ENCODE results near the gene CDK5.

DNA sequence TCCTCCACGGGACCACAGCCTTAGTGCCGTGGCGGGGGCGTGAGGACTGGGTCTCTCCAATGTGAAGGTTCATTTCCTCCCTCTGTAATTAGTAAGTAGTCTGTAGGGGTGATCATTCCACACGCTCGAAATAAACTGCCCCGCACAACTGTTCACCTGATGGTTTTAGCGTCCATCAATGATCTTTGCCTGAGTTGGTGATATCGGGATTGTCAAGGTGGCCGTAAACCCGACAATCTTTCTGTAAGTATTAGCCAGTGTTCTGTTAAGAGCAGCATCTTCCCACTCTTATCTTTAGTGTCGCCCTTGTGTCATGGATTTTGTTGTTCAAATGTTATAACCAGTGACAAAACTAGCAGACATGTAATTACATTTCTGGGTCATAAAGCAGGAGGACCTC is 46.3 kb upstream of the CDK5 start:
- TF ChIP-seq, protein P1, sequence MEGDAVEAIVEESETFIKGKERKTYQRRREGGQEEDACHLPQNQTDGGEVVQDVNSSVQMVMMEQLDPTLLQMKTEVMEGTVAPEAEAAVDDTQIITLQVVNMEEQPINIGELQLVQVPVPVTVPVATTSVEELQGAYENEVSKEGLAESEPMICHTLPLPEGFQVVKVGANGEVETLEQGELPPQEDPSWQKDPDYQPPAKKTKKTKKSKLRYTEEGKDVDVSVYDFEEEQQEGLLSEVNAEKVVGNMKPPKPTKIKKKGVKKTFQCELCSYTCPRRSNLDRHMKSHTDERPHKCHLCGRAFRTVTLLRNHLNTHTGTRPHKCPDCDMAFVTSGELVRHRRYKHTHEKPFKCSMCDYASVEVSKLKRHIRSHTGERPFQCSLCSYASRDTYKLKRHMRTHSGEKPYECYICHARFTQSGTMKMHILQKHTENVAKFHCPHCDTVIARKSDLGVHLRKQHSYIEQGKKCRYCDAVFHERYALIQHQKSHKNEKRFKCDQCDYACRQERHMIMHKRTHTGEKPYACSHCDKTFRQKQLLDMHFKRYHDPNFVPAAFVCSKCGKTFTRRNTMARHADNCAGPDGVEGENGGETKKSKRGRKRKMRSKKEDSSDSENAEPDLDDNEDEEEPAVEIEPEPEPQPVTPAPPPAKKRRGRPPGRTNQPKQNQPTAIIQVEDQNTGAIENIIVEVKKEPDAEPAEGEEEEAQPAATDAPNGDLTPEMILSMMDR (IDR thresholded peaks at IDR 0.05; ENCODE audit: insufficient read depth, low read length): no peak
- no peak for TF ChIP-seq POLR2AphosphoS5 (IDR thresholded peaks at IDR 0.05; ENCODE audit: low read depth)
- TF ChIP-seq, protein P2, sequence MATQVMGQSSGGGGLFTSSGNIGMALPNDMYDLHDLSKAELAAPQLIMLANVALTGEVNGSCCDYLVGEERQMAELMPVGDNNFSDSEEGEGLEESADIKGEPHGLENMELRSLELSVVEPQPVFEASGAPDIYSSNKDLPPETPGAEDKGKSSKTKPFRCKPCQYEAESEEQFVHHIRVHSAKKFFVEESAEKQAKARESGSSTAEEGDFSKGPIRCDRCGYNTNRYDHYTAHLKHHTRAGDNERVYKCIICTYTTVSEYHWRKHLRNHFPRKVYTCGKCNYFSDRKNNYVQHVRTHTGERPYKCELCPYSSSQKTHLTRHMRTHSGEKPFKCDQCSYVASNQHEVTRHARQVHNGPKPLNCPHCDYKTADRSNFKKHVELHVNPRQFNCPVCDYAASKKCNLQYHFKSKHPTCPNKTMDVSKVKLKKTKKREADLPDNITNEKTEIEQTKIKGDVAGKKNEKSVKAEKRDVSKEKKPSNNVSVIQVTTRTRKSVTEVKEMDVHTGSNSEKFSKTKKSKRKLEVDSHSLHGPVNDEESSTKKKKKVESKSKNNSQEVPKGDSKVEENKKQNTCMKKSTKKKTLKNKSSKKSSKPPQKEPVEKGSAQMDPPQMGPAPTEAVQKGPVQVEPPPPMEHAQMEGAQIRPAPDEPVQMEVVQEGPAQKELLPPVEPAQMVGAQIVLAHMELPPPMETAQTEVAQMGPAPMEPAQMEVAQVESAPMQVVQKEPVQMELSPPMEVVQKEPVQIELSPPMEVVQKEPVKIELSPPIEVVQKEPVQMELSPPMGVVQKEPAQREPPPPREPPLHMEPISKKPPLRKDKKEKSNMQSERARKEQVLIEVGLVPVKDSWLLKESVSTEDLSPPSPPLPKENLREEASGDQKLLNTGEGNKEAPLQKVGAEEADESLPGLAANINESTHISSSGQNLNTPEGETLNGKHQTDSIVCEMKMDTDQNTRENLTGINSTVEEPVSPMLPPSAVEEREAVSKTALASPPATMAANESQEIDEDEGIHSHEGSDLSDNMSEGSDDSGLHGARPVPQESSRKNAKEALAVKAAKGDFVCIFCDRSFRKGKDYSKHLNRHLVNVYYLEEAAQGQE (IDR thresholded peaks at IDR 0.05; ENCODE audit: insufficient replicate concordance, low read depth): no peak
- TF ChIP-seq SPI1 (IDR thresholded peaks at IDR 0.05; ENCODE audit: borderline replicate concordance, low read depth): no peak

Measured in HL-60 (cell line).